Measurements from ENCODE around the gene UBA52.

GRCh38 chr19:18590273-18591272 lies 18.9 kb downstream of the UBA52 start:
- TF ChIP-seq CTCF (IDR thresholded peaks at IDR 0.05; ENCODE audit: low read depth, low read length, poor library complexity, severe bottlenecking) (peak; percentile 76), EZH2phosphoT487 (IDR thresholded peaks at IDR 0.05; ENCODE audit: borderline replicate concordance, low read length) (no peak)
